Measurements from ENCODE around the gene APELA.
"Not testable (repeated sequence)": the region's sequence is repeated elsewhere in the genome, so short reads cannot be mapped to it uniquely, and the experiment has no call there.

The APELA gene

DNA sequence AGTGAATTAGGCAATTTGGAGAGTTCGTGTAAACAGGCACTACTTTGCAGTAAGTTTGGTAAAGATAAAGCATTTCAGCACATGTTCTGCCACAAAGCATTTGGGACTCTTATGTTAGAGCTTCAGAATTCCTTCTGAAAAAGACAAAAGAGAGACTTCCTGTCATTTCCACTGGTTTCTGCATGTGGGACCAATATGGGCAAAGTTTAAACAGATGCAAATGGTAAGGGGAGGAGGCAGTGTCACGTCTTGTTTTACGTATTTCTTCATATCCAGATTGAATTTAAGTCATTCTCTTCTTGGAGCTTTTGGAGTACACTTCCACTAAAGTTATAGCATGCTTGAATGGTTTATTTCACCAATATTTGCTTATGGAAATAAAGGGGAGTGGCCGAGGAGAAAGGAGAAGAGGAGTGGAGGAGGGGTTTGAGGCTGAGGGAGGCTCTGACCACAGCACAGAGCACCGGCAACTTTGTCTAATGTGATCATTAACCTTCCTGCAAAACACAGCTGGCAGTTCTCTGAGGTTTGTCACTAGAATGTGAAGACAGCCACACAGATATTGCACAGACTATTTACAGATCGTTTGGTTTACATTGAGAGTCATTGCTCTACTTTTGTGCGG lies at the start of gene APELA:
APELA (plus strand) TSS at position 479 of the 625 bp plus-strand sequence. CDS start 154 bp downstream, outside the sequence.
- no peak for DNase-seq

- DNase-seq = no peak
Measured at GRCh38 chr4:164828955-164829354, 48.0 kb upstream of the APELA start.

GRCh38 chr4:164846566-164846965 lies 30.4 kb upstream of the APELA start:
- no peak for DNase-seq

GRCh38 chr4:164847016-164847415 lies 30.0 kb upstream of the APELA start:
- DNase-seq = no peak

GRCh38 chr4:164847967-164848649 lies 28.9 kb upstream of the APELA start:
- DNase-seq = no peak

DNA sequence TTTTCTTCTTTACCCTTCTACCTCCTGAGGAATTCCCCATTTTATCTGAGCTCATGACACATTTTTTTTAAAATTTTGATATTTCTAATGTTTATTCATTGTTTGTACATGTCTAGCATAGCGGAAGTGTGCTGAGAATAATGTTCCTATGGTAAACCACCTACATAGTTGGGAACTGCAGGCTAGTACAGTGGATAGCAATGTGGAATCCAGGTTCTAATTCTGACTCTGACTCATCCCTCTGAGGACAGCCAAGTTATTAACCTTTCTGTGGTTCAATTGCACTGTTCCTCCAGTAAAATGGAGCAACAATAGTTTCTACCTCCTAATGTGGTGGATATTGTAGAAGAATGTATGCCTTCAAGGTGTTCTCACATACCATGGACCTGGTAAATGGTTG lies 20.6 kb upstream of the APELA start:
- DNase-seq = no peak

DNA sequence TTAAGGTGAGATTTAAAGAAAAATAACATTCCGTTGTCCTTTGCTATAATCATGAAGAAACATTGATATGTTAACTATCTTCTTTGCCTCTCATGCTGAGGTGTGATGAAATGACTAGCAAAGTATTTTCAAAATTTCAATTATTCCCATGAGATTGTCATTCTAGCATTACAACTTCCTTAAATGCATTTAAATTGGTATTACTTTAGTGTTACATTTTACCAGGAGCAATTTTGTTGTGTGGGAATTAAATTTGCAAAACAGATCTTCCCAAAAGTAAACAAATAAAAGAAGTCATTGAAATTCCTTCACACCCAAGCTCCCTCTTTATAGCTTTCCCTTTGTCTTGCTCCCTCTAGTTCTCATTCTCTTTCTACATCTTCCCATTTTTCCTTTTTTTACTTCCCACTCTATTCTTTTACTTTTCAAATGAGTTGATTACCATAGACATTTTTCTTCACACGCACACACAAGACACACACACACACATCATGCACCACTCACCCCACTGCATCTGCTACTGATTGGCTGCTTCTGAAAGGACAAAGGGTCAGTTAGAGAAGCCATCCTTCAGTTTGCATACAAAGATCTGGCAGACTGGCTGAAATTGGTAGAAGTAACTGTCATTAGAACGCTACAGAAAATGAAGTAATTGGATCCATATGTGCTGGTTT lies 10.0 kb upstream of the APELA start:
- no peak for DNase-seq

GRCh38 chr4:164871673-164872072 lies 5.3 kb upstream of the APELA start:
- no peak for DNase-seq

- no peak for DNase-seq
Measured at GRCh38 chr4:164872481-164872880, 4.5 kb upstream of the APELA start.

DNA sequence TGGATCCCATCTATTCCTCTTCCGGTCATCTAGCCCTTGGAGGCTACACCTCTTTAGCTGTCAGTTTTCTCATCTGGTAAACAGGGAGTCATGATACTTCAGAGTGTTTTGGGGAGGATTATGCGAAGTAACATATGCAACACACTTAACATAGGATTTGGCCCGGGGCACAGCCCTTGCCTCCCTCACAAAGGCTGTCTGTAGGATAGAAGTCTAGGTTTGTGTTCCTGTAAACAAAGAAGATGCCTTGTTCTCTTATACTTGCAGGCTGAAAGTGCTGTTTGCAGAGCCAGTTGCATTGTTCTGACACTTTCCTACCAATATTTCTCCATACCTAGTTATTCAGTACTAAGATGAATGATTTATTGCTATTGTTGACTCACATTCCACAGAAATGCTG lies 2.2 kb upstream of the APELA start:
- DNase-seq = no peak

GRCh38 chr4:164880489-164881262 lies 3.7 kb downstream of the APELA start:
- DNase-seq = no peak

- DNase-seq = no peak
Measured at GRCh38 chr4:164888096-164888715, 11.2 kb downstream of the APELA start.

DNA sequence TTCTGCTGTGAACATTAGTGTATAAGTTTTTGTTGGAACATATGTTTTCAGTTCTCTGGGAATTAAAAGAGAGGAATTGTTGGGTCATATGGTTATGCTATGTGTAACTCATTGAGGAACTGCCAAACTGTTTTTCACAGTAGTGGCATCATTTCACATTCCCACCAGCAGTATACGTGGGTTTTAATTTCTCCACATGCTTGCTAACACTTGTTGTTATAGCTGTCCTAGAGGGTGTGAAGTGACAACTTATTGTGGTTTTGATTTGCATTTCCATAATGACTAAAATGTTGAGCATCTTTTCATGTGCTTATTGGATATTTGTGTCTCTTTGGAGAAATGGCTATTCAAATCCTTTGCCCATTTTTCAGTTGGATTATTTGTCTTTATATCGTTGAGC lies 13.7 kb downstream of the APELA start:
- DNase-seq = no peak

GRCh38 chr4:164892018-164892417 lies 15.0 kb downstream of the APELA start:
- no peak for DNase-seq

DNA sequence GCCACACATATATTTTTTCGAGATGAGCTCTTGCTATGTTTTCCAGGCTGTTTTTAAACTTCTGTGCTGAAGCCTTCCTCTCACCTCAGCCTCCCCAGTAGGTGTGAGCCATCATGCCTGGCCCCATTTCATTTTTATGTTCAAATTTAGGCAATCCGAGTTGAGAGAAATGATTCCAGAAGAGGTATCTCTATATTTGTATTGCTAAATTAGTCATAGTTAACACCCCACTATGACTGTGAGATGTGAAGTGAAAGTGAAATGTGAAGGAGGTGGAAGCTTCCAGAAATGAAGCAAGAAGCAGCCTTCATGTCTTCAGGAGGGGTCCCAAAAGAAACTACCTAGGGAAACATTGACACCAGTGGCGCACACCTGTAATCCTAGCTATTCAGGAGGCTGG lies 17.7 kb downstream of the APELA start:
- no peak for DNase-seq

GRCh38 chr4:164902608-164903007 lies 25.6 kb downstream of the APELA start:
- no peak for DNase-seq

GRCh38 chr4:164904336-164904735 lies 27.4 kb downstream of the APELA start:
- DNase-seq = no peak

DNA sequence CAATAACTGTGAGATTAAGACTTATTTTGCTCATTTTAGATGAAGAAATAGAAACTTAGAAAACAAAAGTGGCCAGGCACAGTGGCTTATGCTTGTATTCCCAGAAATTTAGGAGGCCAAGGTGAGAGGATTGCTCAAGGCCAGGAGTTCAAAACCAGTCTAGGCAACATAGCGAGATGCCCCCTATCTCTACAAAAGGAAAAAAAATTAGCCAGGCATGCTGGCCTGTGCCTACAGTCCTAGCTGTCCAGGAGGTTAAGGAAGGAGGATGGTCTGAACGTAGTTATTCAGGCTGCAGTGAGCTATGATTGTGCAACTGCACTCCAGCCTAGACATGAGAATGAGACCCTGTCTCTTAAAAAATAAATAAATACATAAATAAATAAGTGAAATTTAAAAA lies 28.0 kb downstream of the APELA start:
- no peak for DNase-seq

- no peak for DNase-seq
Measured at GRCh38 chr4:164906368-164906767, 29.4 kb downstream of the APELA start.

DNA sequence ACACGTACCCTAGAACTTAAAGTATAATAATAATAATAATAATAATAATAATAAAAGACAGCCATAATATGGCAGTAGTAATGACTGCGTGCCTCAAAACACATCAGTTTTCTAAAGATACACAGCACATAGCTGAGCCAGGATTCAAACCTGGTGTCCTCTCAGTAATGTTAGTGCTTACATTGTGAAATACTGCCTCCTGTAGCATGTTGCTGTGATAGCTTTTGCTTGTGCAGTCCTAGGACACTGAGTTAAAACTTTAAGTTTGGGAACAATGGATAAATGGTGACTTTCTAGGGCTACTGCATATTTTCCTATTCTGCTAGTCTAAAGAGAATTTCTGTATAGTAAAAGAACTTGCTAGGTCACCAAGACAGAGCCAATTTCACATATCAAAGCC lies 36.5 kb downstream of the APELA start:
- not testable (repeated sequence) for DNase-seq

- DNase-seq = no peak
Measured at GRCh38 chr4:164918956-164919355, 42.0 kb downstream of the APELA start.

DNA sequence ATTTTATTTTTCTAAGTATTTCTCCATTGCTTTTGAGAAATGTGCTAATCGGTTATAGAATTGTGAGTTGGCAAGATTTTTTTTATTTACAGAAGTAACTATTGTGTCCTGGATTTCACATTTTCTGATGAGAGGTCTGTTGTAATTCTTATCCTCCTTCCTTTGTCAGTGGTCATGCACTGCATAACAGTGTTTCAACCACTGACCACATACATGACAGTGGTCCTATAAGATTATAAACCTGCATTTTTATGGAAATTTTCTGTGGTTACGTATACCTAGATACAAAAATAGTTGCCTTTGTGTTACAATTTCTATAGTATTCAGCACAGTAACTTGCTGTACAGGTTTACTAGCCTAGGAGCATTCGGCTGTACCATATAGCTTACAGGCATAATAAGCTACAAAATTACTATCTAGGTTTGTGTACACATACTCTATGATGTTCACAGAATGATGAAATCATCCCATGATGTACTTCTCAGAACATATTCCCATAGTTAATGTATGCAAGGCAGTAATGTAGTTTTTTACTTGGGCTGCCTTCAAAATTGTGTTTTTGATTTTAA lies 47.8 kb downstream of the APELA start:
- no peak for DNase-seq

GRCh38 chr4:164926301-164926700 lies 49.3 kb downstream of the APELA start:
- no peak for DNase-seq
